Uterus (tissue), 2 donors: ENCODE measurements around the gene RPL7L1.

Experiments used
- CTCF ChIP-seq, 4 experiments: fragments of 200-600 bp in 2 of 4; fragments of 450-650 bp in 2 of 4; sonication (generic) in 2 of 4; IDR thresholded peaks; one replicate each; pipeline ENCODE4 v1.5.1; 2016 to 2019; ENCODE audit warnings: antibody characterized with exemption in 4 of 4, mild to moderate bottlenecking in 2 of 4, moderate library complexity in 1 of 4
- POLR2A ChIP-seq, 2 donors: fragments of 450-650 bp; IDR thresholded peaks; one replicate each; pipeline ENCODE4 v1.6.1; 2016; ENCODE audit warnings: antibody characterized with exemption in 2 of 2, mild to moderate bottlenecking in 1 of 2, moderate library complexity in 1 of 2

GRCh38 chr6:42928986-42929820, 49.8 kb downstream of the RPL7L1 start, which contains the start of gene CNPY3:
- TF ChIP-seq CTCF (IDR thresholded peaks at IDR 0.05) (peak in 3 of 4 experiments; percentile 8 to 29 (median 14)), POLR2A (IDR thresholded peaks at IDR 0.05) (peak in 1 of 2 donors; percentile 56)
